Measurements from ENCODE around the gene MDN1.
"Not testable (repeated sequence)": the region's sequence is repeated elsewhere in the genome, so short reads cannot be mapped to it uniquely, and the experiment has no call there.

MDN1 gene

GRCh38 chr6:89643406-89643805, 176.2 kb downstream of the MDN1 start:
- no peak overlapping the region for H3K4me3 Mint-ChIP-seq
- peaks cover 64% of the 10 kb centered on the region for H3K36me3 Mint-ChIP-seq
- no peak for ATAC-seq
- H3K4me1 Mint-ChIP-seq: peaks cover 13% of the 10 kb centered on the region
- no peaks in the 10 kb centered on the region for H3K9me3 Mint-ChIP-seq
- no peak for DNase-seq (ENCODE audit: low spot score in 2 of 2)
- H3K27ac Mint-ChIP-seq: peak overlapping the region; percentile 68

GRCh38 chr6:89642956-89643355, 176.6 kb downstream of the MDN1 start:
- H3K4me3 Mint-ChIP-seq: no peak overlapping the region
- no peaks in the 10 kb centered on the region for H3K9me3 Mint-ChIP-seq
- peaks cover 64% of the 10 kb centered on the region for H3K36me3 Mint-ChIP-seq
- ATAC-seq (no peak), DNase-seq (ENCODE audit: low spot score in 2 of 2) (no peak)
- H3K27ac Mint-ChIP-seq: peak overlapping the region; percentile 68
- H3K4me1 Mint-ChIP-seq: peaks cover 17% of the 10 kb centered on the region

GRCh38 chr6:89641581-89641980, 178.0 kb downstream of the MDN1 start:
- H3K9me3 Mint-ChIP-seq; ATAC-seq; H3K4me3 Mint-ChIP-seq; DNase-seq (ENCODE audit: low spot score in 2 of 2); H3K27ac Mint-ChIP-seq: not testable (repeated sequence)
- peaks cover 17% of the 10 kb centered on the region for H3K4me1 Mint-ChIP-seq
- H3K36me3 Mint-ChIP-seq: peaks cover 61% of the 10 kb centered on the region

- ATAC-seq (no peak), DNase-seq (ENCODE audit: low spot score in 2 of 2) (no peak)
- Mint-ChIP-seq H3K9me3 (no peaks in the 10 kb centered on the region), H3K36me3 (peaks cover 61% of the 10 kb centered on the region), H3K27ac (no peak overlapping the region), H3K4me3 (no peak overlapping the region), H3K4me1 (peaks cover 20% of the 10 kb centered on the region)
These were observed 178.8 kb downstream of the MDN1 start for GRCh38 chr6:89640804-89641203.

GRCh38 chr6:89638320-89639195, 181.0 kb downstream of the MDN1 start, which contains the start of gene LYRM2:
Gene LYRM2, minus strand, starts transcription at chr6:89638747. Its CDS starts 31 bp downstream, at chr6:89638716.
- ATAC-seq (peak; percentile 98), DNase-seq (ENCODE audit: low spot score in 2 of 2) (peak; percentile 88 to 97)
- peaks cover 60% of the 10 kb centered on the region for H3K36me3 Mint-ChIP-seq
- H3K9me3 Mint-ChIP-seq: no peaks in the 10 kb centered on the region
- H3K27ac Mint-ChIP-seq: peak within 1 kb of the TSS; percentile 99
- H3K4me3 Mint-ChIP-seq: peak within 1 kb of the TSS; percentile 96
- peaks cover 23% of the 10 kb centered on the region for H3K4me1 Mint-ChIP-seq

- H3K4me3 Mint-ChIP-seq: peak overlapping the region; percentile 96
- H3K4me1 Mint-ChIP-seq: peaks cover 23% of the 10 kb centered on the region
- DNase-seq (ENCODE audit: low spot score in 2 of 2) (peak in 1 of 2 donors; percentile 5), ATAC-seq (no peak)
- H3K9me3 Mint-ChIP-seq: no peaks in the 10 kb centered on the region
- peak overlapping the region; percentile 99 for H3K27ac Mint-ChIP-seq
- H3K36me3 Mint-ChIP-seq: peaks cover 53% of the 10 kb centered on the region
These were observed 181.7 kb downstream of the MDN1 start for GRCh38 chr6:89637960-89638319.

GRCh38 chr6:89636412-89636811, 183.2 kb downstream of the MDN1 start:
- not testable (repeated sequence) for H3K27ac Mint-ChIP-seq

GRCh38 chr6:89630488-89630887, 189.1 kb downstream of the MDN1 start:
- Mint-ChIP-seq H3K4me1 (peaks cover under 1% of the 10 kb centered on the region), H3K9me3 (no peaks in the 10 kb centered on the region), H3K4me3 (no peak overlapping the region), H3K36me3 (peaks cover 10% of the 10 kb centered on the region), H3K27ac (no peak overlapping the region)
- no peak for ATAC-seq
- no peak for DNase-seq (ENCODE audit: low spot score in 2 of 2)

More at GRCh38 chr6:89636412-89636811, 183.2 kb downstream of the MDN1 start:
- not testable (repeated sequence) for ATAC-seq; DNase-seq (ENCODE audit: low spot score in 2 of 2); H3K9me3 Mint-ChIP-seq; H3K4me3 Mint-ChIP-seq
- Mint-ChIP-seq H3K4me1 (peaks cover 23% of the 10 kb centered on the region), H3K36me3 (peaks cover 49% of the 10 kb centered on the region)

- no peak overlapping the region for H3K4me3 Mint-ChIP-seq
These were observed 195.8 kb downstream of the MDN1 start for GRCh38 chr6:89623749-89624148.

GRCh38 chr6:89619567-89619966, 200.0 kb downstream of the MDN1 start:
- Mint-ChIP-seq H3K27ac (no peak overlapping the region), H3K4me1 (no peaks in the 10 kb centered on the region), H3K9me3 (no peaks in the 10 kb centered on the region), H3K36me3 (no peaks in the 10 kb centered on the region), H3K4me3 (no peak overlapping the region)
- DNase-seq (ENCODE audit: low spot score in 2 of 2) (no peak), ATAC-seq (no peak)

More at GRCh38 chr6:89623749-89624148, 195.8 kb downstream of the MDN1 start:
- ATAC-seq: no peak
- Mint-ChIP-seq H3K9me3 (no peaks in the 10 kb centered on the region), H3K4me1 (no peaks in the 10 kb centered on the region), H3K27ac (no peak overlapping the region), H3K36me3 (no peaks in the 10 kb centered on the region)
- DNase-seq (ENCODE audit: low spot score in 2 of 2): no peak

- H3K27ac Mint-ChIP-seq: no peak overlapping the region
- DNase-seq (ENCODE audit: low spot score in 2 of 2): no peak
- H3K4me3 Mint-ChIP-seq: no peak overlapping the region
- H3K4me1 Mint-ChIP-seq: no peaks in the 10 kb centered on the region
- H3K36me3 Mint-ChIP-seq: no peaks in the 10 kb centered on the region
- ATAC-seq: no peak
- H3K9me3 Mint-ChIP-seq: no peaks in the 10 kb centered on the region
These were observed 201.6 kb downstream of the MDN1 start for GRCh38 chr6:89618026-89618425.

GRCh38 chr6:89616531-89616930, 203.1 kb downstream of the MDN1 start:
- Mint-ChIP-seq H3K4me3 (no peak overlapping the region), H3K36me3 (no peaks in the 10 kb centered on the region), H3K9me3 (no peaks in the 10 kb centered on the region), H3K4me1 (no peaks in the 10 kb centered on the region), H3K27ac (no peak overlapping the region)
- ATAC-seq: no peak
- no peak for DNase-seq (ENCODE audit: low spot score in 2 of 2)

- no peaks in the 10 kb centered on the region for H3K4me1 Mint-ChIP-seq
- no peaks in the 10 kb centered on the region for H3K9me3 Mint-ChIP-seq
- H3K4me3 Mint-ChIP-seq: no peak overlapping the region
- H3K36me3 Mint-ChIP-seq: no peaks in the 10 kb centered on the region
- DNase-seq (ENCODE audit: low spot score in 2 of 2) (no peak), ATAC-seq (no peak)
- no peak overlapping the region for H3K27ac Mint-ChIP-seq
These were observed 203.7 kb downstream of the MDN1 start for GRCh38 chr6:89615882-89616281.

- no peak for DNase-seq (ENCODE audit: low spot score in 2 of 2)
These were observed 205.8 kb downstream of the MDN1 start for GRCh38 chr6:89613790-89614189.

GRCh38 chr6:89612121-89612520, 207.5 kb downstream of the MDN1 start:
- no peak overlapping the region for H3K4me3 Mint-ChIP-seq
- no peak overlapping the region for H3K27ac Mint-ChIP-seq
- no peaks in the 10 kb centered on the region for H3K36me3 Mint-ChIP-seq
- no peak for ATAC-seq
- H3K9me3 Mint-ChIP-seq: no peaks in the 10 kb centered on the region
- H3K4me1 Mint-ChIP-seq: no peaks in the 10 kb centered on the region
- no peak for DNase-seq (ENCODE audit: low spot score in 2 of 2)

More at GRCh38 chr6:89613790-89614189, 205.8 kb downstream of the MDN1 start:
- Mint-ChIP-seq H3K27ac (no peak overlapping the region), H3K4me3 (no peak overlapping the region), H3K36me3 (no peaks in the 10 kb centered on the region), H3K9me3 (no peaks in the 10 kb centered on the region), H3K4me1 (no peaks in the 10 kb centered on the region)
- no peak for ATAC-seq

- Mint-ChIP-seq H3K4me1 (no peaks in the 10 kb centered on the region), H3K27ac (no peak overlapping the region), H3K36me3 (no peaks in the 10 kb centered on the region), H3K9me3 (no peaks in the 10 kb centered on the region), H3K4me3 (no peak overlapping the region)
- no peak for DNase-seq (ENCODE audit: low spot score in 2 of 2)
- ATAC-seq: no peak
These were observed 207.9 kb downstream of the MDN1 start for GRCh38 chr6:89611666-89612065.

All from stimulated activated effector memory CD8-positive, alpha-beta T cell treated with anti-CD3 and anti-CD28 coated beads, Interleukin-12 subunit alpha, Interleukin-12 subunit beta, amount 100 ng/mL, for 72 hours (primary cell).